GM10847 (cell line): ENCODE results near the gene ACP4.

Source experiments
- POLR2A ChIP-seq: IDR thresholded peaks from 2 replicates; pipeline ENCODE4 v1.6.1; 2011; ENCODE audit not compliant: insufficient read length; ENCODE audit errors: extremely low read depth

ACP4 gene

DNA sequence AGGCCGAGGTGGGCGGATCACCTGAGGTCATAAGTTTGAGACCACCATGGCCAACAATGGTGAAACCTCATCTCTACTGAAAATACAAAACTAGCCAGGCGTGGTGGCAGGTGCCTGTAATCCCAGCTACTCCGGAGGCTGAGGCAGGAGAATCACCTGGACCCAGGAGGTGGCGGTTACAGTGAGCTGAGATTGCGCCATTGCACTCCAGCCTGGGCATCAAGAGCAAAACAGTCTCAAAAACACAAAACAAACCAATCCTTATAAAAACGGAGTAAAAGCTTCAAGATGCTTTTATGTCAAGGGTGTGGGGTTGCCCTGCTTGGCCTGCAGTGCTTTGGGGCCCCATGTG, 7.2 kb downstream of the ACP4 start:
- TF ChIP-seq POLR2A, result no peak

DNA sequence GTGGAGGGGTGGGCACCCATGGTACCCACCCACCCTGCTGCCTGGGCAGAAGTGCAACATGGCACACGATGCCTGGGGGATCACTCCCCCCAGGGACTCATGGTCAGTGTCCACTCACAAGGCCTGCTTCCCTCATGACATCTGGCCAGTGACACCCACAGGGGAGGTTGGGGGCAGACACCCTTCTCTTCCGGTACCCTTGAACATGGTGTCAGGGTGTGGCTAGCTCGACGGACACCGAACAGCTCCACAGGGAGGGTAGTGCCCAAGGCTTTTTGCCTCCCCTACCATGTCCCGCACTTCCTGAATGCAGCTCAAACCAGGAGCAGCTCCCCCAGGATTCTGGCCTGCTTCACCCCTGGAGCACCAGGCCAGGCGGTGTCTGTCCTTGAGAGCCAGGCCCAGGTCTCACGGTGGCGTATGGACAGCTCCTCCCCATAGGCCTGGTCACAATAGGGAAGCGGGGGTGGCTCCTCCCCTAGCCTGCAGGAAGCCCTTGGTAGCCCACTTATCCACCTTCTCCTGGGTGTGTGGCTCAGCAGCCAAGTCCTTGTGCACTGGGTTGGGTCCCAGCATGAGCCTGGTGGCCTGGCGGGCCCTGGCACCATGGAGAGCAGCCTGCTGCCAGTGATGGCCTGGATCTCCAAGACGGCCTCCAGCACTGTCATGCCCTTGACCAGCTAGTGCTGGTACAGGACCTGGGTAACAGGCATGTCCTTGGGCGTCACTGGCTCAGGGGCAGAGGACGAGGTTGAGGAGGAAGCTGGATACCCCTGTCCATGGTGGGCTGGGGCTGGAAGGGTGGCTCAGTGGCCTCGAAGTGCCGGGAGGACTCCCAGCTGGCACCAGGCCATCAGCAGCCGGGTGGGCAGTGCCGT, 7.8 kb downstream of the ACP4 start:
- TF ChIP-seq POLR2A, result no peak

GRCh38 chr19:50798659-50799546, 8.7 kb downstream of the ACP4 start:
- TF ChIP-seq POLR2A, result no peak

- no peak for TF ChIP-seq POLR2A
Observed at GRCh38 chr19:50799547-50799851, 9.3 kb downstream of the ACP4 start.

- no peak for TF ChIP-seq POLR2A
Observed at GRCh38 chr19:50801107-50801506, 10.9 kb downstream of the ACP4 start.

DNA sequence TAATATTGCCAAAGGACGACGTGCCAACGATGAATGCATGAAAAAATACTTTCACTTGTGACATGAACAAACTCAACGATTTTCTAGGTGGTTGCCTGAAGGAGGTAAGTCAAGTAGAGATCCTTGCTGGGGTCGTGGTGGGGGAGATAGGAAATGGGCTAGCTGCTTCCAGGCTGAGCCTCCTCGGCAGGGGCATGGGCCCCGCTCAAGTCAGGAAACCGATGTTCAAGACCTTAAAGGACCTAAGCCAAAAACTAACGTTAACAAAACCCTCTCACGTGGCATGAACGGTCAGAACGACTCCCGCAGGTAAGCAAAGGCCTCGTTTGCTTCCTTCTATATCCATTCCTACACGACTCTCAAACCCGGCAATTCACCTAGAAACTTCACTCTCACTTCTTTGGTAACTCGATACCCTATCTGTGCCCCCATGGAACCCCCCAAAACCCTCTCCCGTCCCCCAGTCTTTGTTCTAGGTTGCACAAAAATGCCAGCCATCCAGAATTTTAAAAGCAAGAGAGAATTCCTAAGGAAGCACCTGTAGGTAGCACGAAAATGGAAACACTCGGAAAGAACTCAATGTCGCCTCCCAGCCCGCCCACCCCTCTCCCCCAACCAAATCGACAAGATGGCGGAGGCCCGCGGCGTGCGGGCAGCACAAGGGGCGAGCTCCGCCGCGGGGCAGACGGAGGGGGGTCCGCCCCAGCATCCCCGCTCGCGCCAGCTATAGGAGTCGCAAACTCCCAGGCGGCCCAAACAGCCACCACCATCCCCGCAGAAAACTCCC, 13.6 kb downstream of the ACP4 start:
- TF ChIP-seq POLR2A, result no peak

DNA sequence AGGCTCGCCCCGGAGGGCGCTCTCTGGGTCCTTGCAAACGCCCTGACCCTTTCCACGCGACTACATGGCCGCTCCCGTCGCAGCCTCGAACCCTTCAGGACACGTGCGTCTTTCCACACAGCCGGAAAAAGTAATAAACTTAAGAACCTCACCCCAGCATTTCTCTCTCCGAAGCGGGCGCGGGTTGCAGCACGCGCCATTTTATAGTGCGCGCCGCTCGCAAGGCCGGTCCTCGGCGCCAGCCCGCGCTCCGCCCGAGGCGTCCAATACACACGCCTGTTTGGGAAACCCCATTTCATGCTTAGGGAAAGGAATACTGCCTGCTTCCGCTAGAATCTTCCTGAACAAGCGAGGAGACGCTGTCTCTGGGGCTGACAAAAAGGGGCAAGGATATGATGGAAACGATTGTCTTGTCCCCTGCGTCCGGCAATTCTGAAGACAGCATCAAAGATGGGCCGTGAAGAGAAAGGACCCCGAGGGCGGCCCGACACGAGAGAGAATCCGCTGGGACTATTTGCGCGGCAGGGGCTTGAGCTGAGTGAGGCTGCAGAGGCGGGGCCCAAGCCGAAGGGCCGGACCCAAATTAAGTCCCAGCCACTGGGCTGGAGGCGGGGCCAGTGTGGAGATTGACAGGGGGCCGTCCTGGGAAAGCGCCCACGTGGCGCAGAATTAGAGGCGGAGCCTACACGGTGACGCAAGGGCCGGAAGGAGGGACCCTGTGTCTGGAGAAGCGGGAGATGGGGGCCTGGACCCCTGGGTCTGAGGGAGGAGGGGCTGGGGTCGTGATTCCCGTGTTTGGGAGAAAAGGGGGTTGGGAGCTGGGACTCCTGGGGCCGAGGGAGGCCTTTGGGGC, 14.4 kb downstream of the ACP4 start:
- TF ChIP-seq POLR2A, result peak; percentile 98

- TF ChIP-seq POLR2A, result no peak
Observed at GRCh38 chr19:50808856-50809255, 18.6 kb downstream of the ACP4 start.

DNA sequence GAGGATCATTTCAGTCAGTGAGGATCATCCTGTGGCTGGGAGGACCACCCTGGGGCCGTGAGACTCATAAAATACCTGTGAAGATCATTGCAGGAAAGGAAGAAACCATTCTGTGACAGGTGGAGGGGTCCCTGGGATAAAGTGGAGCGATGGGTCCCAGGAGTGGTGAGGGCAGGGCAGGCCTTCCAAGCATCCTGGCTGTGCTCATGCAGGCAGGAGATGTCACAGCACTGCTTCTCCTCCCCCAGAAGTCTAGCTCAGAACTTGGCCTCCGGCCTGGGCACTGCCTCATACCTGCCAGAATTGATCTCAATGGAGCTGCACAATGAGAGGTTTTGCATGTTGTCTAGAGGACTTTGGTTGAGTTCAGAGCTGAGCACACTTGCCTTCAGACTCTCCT, 22.3 kb downstream of the ACP4 start:
- TF ChIP-seq POLR2A, result no peak

- no peak for TF ChIP-seq POLR2A
Observed at GRCh38 chr19:50814883-50815282, 24.7 kb downstream of the ACP4 start.

DNA sequence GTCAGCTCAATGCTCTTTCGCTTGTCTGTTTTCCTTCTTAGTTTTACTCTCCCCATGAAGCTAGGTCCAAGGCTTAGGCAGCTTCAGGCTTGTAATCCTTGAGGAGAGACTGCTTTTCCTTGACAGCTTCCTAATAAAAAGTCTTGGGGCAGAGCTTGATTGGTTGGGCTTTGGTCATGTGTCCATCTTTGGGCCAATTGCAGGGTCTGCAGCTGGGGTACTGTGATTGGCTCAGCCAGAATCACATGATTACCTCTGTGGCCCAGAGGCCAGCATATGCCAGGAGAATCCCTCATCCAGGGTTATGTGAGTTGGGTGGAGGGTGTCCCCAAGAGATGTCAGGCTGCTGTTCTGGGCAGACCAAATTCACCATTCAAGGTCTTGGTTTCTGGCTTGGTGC, 25.2 kb downstream of the ACP4 start:
- no peak for TF ChIP-seq POLR2A

DNA sequence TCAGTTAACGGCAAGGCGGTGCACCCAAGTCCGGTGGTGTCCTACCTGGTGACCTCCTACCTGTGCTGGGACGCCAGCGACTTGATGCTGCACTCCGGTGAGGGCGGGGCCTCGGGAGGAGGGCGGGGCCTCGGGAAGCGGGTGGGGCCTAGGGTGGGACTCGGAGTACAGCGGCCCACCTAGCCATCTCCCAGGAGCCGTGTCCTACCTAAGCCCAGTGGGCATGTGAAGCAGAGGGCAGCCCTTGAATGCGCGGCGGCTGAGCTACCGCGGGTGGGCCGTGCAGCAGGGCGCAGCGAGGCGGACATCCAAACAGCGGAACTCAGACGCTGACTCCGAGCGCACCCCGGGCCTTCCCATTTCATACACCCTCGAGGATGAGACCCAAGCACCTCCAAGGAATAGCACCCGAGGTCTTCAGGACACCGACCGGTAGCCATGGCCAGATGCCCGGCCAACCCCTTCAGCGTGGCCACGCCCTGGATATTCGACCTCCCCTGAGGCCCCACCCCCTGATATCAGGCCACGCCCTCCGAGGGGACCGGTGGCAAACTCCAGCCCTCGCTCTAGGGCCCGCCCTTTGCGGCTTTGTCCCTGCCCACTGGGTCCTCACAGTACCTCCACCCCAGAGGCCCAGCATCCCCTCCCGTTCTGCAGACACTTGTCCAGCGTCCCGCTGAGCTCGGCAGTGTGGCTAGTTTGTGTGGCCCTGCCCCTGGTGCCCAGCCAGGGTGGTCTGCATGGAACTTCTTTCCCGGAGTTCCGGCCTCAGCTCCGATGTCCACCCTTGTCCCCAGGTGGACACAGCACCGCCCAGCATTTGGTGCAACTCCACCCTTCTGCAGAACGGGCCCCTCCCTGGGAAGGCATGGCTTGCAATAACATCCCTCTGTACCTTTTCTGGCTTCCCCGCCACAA, 28.0 kb downstream of the ACP4 start:
- peak; percentile 27 for TF ChIP-seq POLR2A

DNA sequence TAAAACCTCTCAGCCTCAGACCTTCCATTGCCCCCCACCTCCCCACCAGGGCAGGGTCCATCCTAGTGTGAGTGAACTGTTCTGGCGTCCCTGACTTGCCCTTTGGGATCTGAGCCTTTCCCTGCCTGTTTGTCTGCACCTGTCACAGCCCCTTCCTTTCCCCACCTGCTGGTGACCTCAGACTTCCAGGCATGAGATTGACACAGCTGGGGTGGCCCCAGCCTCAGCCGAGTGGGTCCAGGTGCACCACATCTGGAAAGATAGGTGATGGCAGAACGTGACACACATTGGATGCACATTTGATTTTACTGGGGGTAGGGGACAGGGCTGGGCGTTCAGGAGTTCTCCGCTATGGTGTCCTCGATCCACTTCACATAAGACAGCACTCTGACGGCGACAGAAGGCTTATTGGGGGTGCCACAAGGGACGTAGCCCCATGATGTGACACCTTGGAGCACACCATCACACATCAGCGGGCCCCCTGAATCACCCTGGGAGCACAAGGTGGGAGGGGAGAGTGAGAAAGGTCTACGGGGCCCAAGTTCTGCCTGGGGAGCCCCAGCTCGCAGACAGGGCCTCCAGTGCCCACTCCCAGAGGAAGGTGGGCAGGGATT, 28.8 kb downstream of the ACP4 start:
- TF ChIP-seq POLR2A, result no peak
